Measurements from ENCODE around the gene DDX25. TPM values are rescaled to one million over a fixed set of nuclear protein-coding genes. Genes with fewer than 3 reads are reported as not detected.

Gene DDX25
- polyA plus RNA-seq = 58.7 and 59.3 TPM in 2 replicates

GRCh38 chr11:125903711-125904659 lies at the start of gene DDX25:
Gene DDX25 (plus strand): TSS chr11:125904508. CDS start chr11:125904518, 10 bp downstream.

GRCh38 chr11:125887373-125888324 lies 16.7 kb upstream of the DDX25 start, which contains the start of gene HYLS1:
Gene HYLS1 (plus strand): TSS chr11:125887668. CDS start chr11:125899369, 11,701 bp downstream.

GRCh38 chr11:125902927-125903710 lies 1.2 kb upstream of the DDX25 start, which contains the start of gene PUS3:
Gene PUS3 (minus strand): TSS chr11:125903206. CDS start chr11:125896284, 6,922 bp downstream.

GRCh38 chr11:125945797-125946520 lies 41.7 kb downstream of the DDX25 start, which contains the start of gene VSIG10L2:
Gene VSIG10L2 (plus strand): TSS chr11:125946044. CDS start chr11:125946056, 12 bp downstream.

Other genes with a start within 250 kb of the DDX25 start
- gene ACRV1, start 223.7 kb upstream of the DDX25 start, polyA plus RNA-seq = 0.56 and 2.2 TPM in 2 replicates
- gene PATE1, start 158.2 kb upstream of the DDX25 start, polyA plus RNA-seq = not detected in 2 replicates
- not detected in 2 replicates for gene PATE2, start 125.7 kb upstream of the DDX25 start, polyA plus RNA-seq
- not detected in 2 replicates for gene PATE3, start 116.4 kb upstream of the DDX25 start, polyA plus RNA-seq
- not detected in 2 replicates for gene PATE4, start 71.2 kb upstream of the DDX25 start, polyA plus RNA-seq
- 12.5 and 15.8 TPM in 2 replicates for gene HYLS1, start 16.8 kb upstream of the DDX25 start, polyA plus RNA-seq
- 25.6 and 41.9 TPM in 2 replicates for gene PUS3, start 1.3 kb upstream of the DDX25 start, polyA plus RNA-seq
- gene VSIG10L2, start 41.5 kb downstream of the DDX25 start, polyA plus RNA-seq = not detected in 2 replicates
- gene CDON, start 158.4 kb downstream of the DDX25 start, polyA plus RNA-seq = 0.55 and 2.4 TPM in 2 replicates